Esophagus squamous epithelium (tissue), 5 donors: ENCODE data around the gene PKP3. TPM values are rescaled to one million over a fixed set of nuclear protein-coding genes. Genes with fewer than 3 reads are reported as not detected.
"Not testable (repeated sequence)": the region's sequence is repeated elsewhere in the genome, so short reads cannot be mapped to it uniquely, and the experiment has no call there.

Experiments used
- DNase-seq: peaks from one replicate; lab custom pipeline; 2025; lab: John Stamatoyannopoulos, UW
- H3K27ac ChIP-seq, 4 donors: fragments of 200-600 bp; sonication (generic); one replicate each; pipeline ENCODE4 v1.5.1; 2016 to 2019; ENCODE audit warnings: mild to moderate bottlenecking in 1 of 4
- H3K27me3 ChIP-seq, 4 donors: fragments of 200-600 bp; sonication (generic); 1 replicate in 3 of 4; 2 replicates in 1 of 4; pipeline versions ENCODE4 v1.5.1 to v1.6.0; 2017 to 2021; ENCODE audit warnings: antibody characterized with exemption in 1 of 4
- H3K36me3 ChIP-seq, 3 donors: fragments of 200-600 bp; sonication (generic); one replicate each; pipeline ENCODE4 v1.5.1; 2016 to 2019
- H3K4me1 ChIP-seq, 3 donors: fragments of 200-600 bp; sonication (generic); one replicate each; pipeline ENCODE4 v1.5.1; 2017 to 2019
- H3K4me3 ChIP-seq, 4 donors: fragments of 200-600 bp; sonication (generic); 1 replicate in 3 of 4; 2 replicates in 1 of 4; pipeline ENCODE4 v1.5.1; 2016 to 2019; ENCODE audit warnings: mild to moderate bottlenecking in 2 of 4, moderate library complexity in 1 of 4
- H3K9me3 ChIP-seq, 3 donors: fragments of 200-600 bp; sonication (generic); one replicate each; pipeline ENCODE4 v1.5.1; 2016 to 2019
- CTCF ChIP-seq, 6 experiments: fragments of 450-650 bp in 4 of 6; fragments of 200-600 bp in 2 of 6; sonication (generic) in 2 of 6; IDR thresholded peaks; one replicate each; pipeline ENCODE4 v1.5.1; 2016 to 2019; ENCODE audit warnings: antibody characterized with exemption in 6 of 6, mild to moderate bottlenecking in 4 of 6, moderate library complexity in 4 of 6
- POLR2A ChIP-seq, 4 donors: fragments of 450-650 bp; IDR thresholded peaks; one replicate each; pipeline ENCODE4 v1.6.1; 2017; ENCODE audit warnings: antibody characterized with exemption in 4 of 4, mild to moderate bottlenecking in 4 of 4, moderate library complexity in 3 of 4
- WGBS, 2 donors: methylation state at CpG; one replicate each; pipeline ENCODE4 v1.1.5; 2018; 5-methylcytosine and 5-hydroxymethylcytosine counted together
- intact Hi-C: fragments of 100-400 bp; cut with DNase I; formaldehyde crosslinking; loops from one replicate; pipeline ENCODE4 v1.15.0; 2022
- total RNA-seq, 4 donors: library from RNA; depleted of rRNA; stranded (reverse); fragments of >200 nt; gene quantifications; one replicate each; pipeline ENCODE4 v1.1.0, GENCODE V29; 2016
- donor health status: DM: yes; HTN: yes; CAD: no.

The PKP3 gene
- total RNA-seq, 4 donors from 2014 or later: 314 to 1,016 (median 520) TPM

GRCh38 chr11:433111-433510, 39.1 kb downstream of the PKP3 start:
- H3K27ac ChIP-seq: no peak overlapping the region
- TF ChIP-seq CTCF (IDR thresholded peaks at IDR 0.05): no peak
- TF ChIP-seq POLR2A (IDR thresholded peaks at IDR 0.05): no peak
- H3K36me3 ChIP-seq: peaks cover 0 to 25% (median 0%) of the 10 kb centered on the region in 3 donors
- peaks cover 0 to 6% (median 0%) of the 10 kb centered on the region in 4 donors for H3K27me3 ChIP-seq
- no peaks in the 10 kb centered on the region for H3K9me3 ChIP-seq
- DNase-seq: no peak
- H3K4me1 ChIP-seq: no peaks in the 10 kb centered on the region
- H3K4me3 ChIP-seq: no peak overlapping the region
- intact Hi-C loops: no loop called here
- WGBS, 2 donors: 88 to 95% methylated on average over 7 to 10 of the region's 17 CpGs

GRCh38 chr11:433641-434040, 39.6 kb downstream of the PKP3 start:
- DNase-seq: no peak
- Histone ChIP-seq H3K27me3 (peaks cover 0 to 6% (median 0%) of the 10 kb centered on the region in 4 donors), H3K27ac (no peak overlapping the region), H3K4me1 (no peaks in the 10 kb centered on the region), H3K9me3 (no peaks in the 10 kb centered on the region), H3K36me3 (peaks cover 0 to 25% (median 0%) of the 10 kb centered on the region in 3 donors), H3K4me3 (no peak overlapping the region)
- 92 to 93% methylated on average over 2 to 5 of the region's 20 CpGs for WGBS, 2 donors
- intact Hi-C loops: no loop called here
- TF ChIP-seq CTCF (IDR thresholded peaks at IDR 0.05) (no peak), POLR2A (IDR thresholded peaks at IDR 0.05) (no peak)

- H3K9me3 ChIP-seq: no peaks in the 10 kb centered on the region
- TF ChIP-seq POLR2A (IDR thresholded peaks at IDR 0.05) (no peak), CTCF (IDR thresholded peaks at IDR 0.05) (no peak)
- intact Hi-C loops: no loop called here
- no peak for DNase-seq
- peaks cover 0 to 6% (median 0%) of the 10 kb centered on the region in 4 donors for H3K27me3 ChIP-seq
- peaks cover 0 to 25% (median 0%) of the 10 kb centered on the region in 3 donors for H3K36me3 ChIP-seq
- 92 to 93% methylated on average over 3 of the region's 16 CpGs for WGBS, 2 donors
- H3K27ac ChIP-seq: no peak overlapping the region
- H3K4me1 ChIP-seq: peaks cover 0 to under 1% (median 0%) of the 10 kb centered on the region in 3 donors
- no peak overlapping the region for H3K4me3 ChIP-seq
These were observed 40.5 kb downstream of the PKP3 start for GRCh38 chr11:434496-434895.

GRCh38 chr11:434999-435740, 41.2 kb downstream of the PKP3 start:
- H3K36me3 ChIP-seq: peaks cover 0 to 25% (median 0%) of the 10 kb centered on the region in 3 donors
- WGBS, 2 donors: 78 to 91% methylated on average over 1 of the region's 1 CpG
- H3K27ac ChIP-seq, H3K9me3 ChIP-seq, DNase-seq, H3K4me3 ChIP-seq, intact Hi-C loops, H3K27me3 ChIP-seq, H3K4me1 ChIP-seq: not testable (repeated sequence)

- H3K9me3 ChIP-seq: no peaks in the 10 kb centered on the region
- peaks cover 13 to 28% (median 16%) of the 10 kb centered on the region in 3 donors for H3K4me1 ChIP-seq
- intact Hi-C loops: no loop called here
- no peak for DNase-seq
- H3K27ac ChIP-seq: no peak overlapping the region
- 86% methylated on average over 2 of the region's 17 CpGs; no CpG with 5 or more reads in 1 of the 2 donors for WGBS, 2 donors
- TF ChIP-seq POLR2A (IDR thresholded peaks at IDR 0.05) (no peak), CTCF (IDR thresholded peaks at IDR 0.05) (no peak)
- peaks cover 0 to 26% (median 0%) of the 10 kb centered on the region in 4 donors for H3K27me3 ChIP-seq
- peaks cover 0 to 18% (median 0%) of the 10 kb centered on the region in 3 donors for H3K36me3 ChIP-seq
- H3K4me3 ChIP-seq: no peak overlapping the region
These were observed 43.3 kb downstream of the PKP3 start for GRCh38 chr11:437228-437870.
